Trophoblast cell (in vitro differentiated cells and primary cell): ENCODE data around the gene COL5A1.

ENCODE experiments used
- DNase-seq, 2 donors: peaks; one replicate each; pipeline ENCODE4 v3.0.0-alpha.2; 2016
- H2AFZ ChIP-seq: 2 replicates; pipeline ENCODE4 v1.6.1; 2013; ENCODE audit warnings: low read length, moderate library complexity, mild to moderate bottlenecking; ENCODE audit not compliant: insufficient read depth, poor library complexity
- H2AK5ac ChIP-seq: 2 replicates; pipeline ENCODE4 v1.6.1; 2013; ENCODE audit warnings: mild to moderate bottlenecking, low read length
- H2BK120ac ChIP-seq: 2 replicates; pipeline ENCODE4 v1.6.1; 2013; ENCODE audit warnings: low read length, mild to moderate bottlenecking, moderate library complexity; ENCODE audit not compliant: insufficient read depth, poor library complexity
- H2BK12ac ChIP-seq: 2 replicates; pipeline ENCODE4 v1.6.1; 2013; ENCODE audit warnings: mild to moderate bottlenecking, low read length, moderate library complexity
- H2BK5ac ChIP-seq: 2 replicates; pipeline ENCODE4 v1.6.1; 2013; ENCODE audit warnings: low read length, low read depth, moderate library complexity, mild to moderate bottlenecking; ENCODE audit not compliant: poor library complexity
- H3K14ac ChIP-seq: 2 replicates; pipeline ENCODE4 v1.6.1; 2013; ENCODE audit warnings: mild to moderate bottlenecking, low read length
- H3K18ac ChIP-seq: 2 replicates; pipeline ENCODE4 v1.6.1; 2013; ENCODE audit warnings: mild to moderate bottlenecking, low read length
- H3K23ac ChIP-seq: 2 replicates; pipeline ENCODE4 v1.6.1; 2013; ENCODE audit warnings: low read length
- H3K27ac ChIP-seq: 2 replicates; pipeline ENCODE4 v1.5.1; 2013; ENCODE audit warnings: low read depth, mild to moderate bottlenecking, inconsistent platforms, low read length, moderate library complexity
- H3K27me3 ChIP-seq: 2 replicates; pipeline ENCODE4 v1.6.1; 2013; ENCODE audit warnings: inconsistent platforms, mild to moderate bottlenecking, low read length, moderate library complexity; ENCODE audit not compliant: insufficient read depth
- H3K36me3 ChIP-seq, 2 experiments: 1 replicate in 1 of 2; 2 replicates in 1 of 2; pipeline ENCODE4 v1.6.1; 2013; ENCODE audit warnings: low read length in 2 of 2, mild to moderate bottlenecking in 2 of 2, moderate library complexity in 1 of 2; ENCODE audit not compliant: insufficient read depth in 2 of 2, control insufficient read depth in 1 of 2
- H3K4ac ChIP-seq: 2 replicates; pipeline ENCODE4 v1.6.1; 2013; ENCODE audit warnings: low read depth, mild to moderate bottlenecking, low read length, moderate library complexity
- H3K4me1 ChIP-seq, 2 experiments: 1 replicate in 1 of 2; 2 replicates in 1 of 2; pipeline ENCODE4 v1.6.1; 2013; ENCODE audit warnings: low read length in 2 of 2, mild to moderate bottlenecking in 2 of 2, moderate library complexity in 1 of 2; ENCODE audit not compliant: insufficient read depth in 2 of 2, control insufficient read depth in 1 of 2
- H3K4me2 ChIP-seq: 2 replicates; pipeline ENCODE4 v1.6.1; 2013; ENCODE audit warnings: inconsistent platforms, mild to moderate bottlenecking, low read length, moderate library complexity
- H3K4me3 ChIP-seq: 2 replicates; pipeline ENCODE4 v1.5.1; 2013; ENCODE audit warnings: mild to moderate bottlenecking, low read depth, low read length, inconsistent platforms
- H3K79me1 ChIP-seq: one replicate; pipeline ENCODE4 v1.6.1; 2013; ENCODE audit warnings: low read length
- H3K79me2 ChIP-seq: 2 replicates; pipeline ENCODE4 v1.6.1; 2013; ENCODE audit warnings: low read length, mild to moderate bottlenecking; ENCODE audit not compliant: control insufficient read depth, insufficient read depth, poor library complexity
- H3K9ac ChIP-seq: 2 replicates; pipeline ENCODE4 v1.6.1; 2013; ENCODE audit warnings: mild to moderate bottlenecking, low read length
- H3K9me3 ChIP-seq: 2 replicates; pipeline ENCODE4 v1.6.1; 2013; ENCODE audit warnings: low read depth, mild to moderate bottlenecking, control low read depth, inconsistent platforms, low read length; ENCODE audit not compliant: insufficient read depth
- H4K12ac ChIP-seq: 2 replicates; pipeline ENCODE4 v1.6.1; 2013; ENCODE audit warnings: low read depth, mild to moderate bottlenecking, low read length, moderate library complexity
- H4K8ac ChIP-seq: 2 replicates; pipeline ENCODE4 v1.6.1; 2013; ENCODE audit warnings: low read depth, mild to moderate bottlenecking, low read length, moderate library complexity
- H4K91ac ChIP-seq: one replicate; pipeline ENCODE4 v1.6.1; 2013; ENCODE audit warnings: low read depth, mild to moderate bottlenecking, low read length, moderate library complexity
- WGBS: extraction: QIAGEN DNeasy Blood & Tissue Kit; methylation state at CpG from one replicate; pipeline ENCODE4 v1.1.7; 2013; ENCODE audit warnings: missing lambda C conversion rate; ENCODE audit not compliant: insufficient read length, insufficient coverage; ENCODE audit errors: extremely low coverage; 5-methylcytosine and 5-hydroxymethylcytosine counted together

The COL5A1 gene

DNA sequence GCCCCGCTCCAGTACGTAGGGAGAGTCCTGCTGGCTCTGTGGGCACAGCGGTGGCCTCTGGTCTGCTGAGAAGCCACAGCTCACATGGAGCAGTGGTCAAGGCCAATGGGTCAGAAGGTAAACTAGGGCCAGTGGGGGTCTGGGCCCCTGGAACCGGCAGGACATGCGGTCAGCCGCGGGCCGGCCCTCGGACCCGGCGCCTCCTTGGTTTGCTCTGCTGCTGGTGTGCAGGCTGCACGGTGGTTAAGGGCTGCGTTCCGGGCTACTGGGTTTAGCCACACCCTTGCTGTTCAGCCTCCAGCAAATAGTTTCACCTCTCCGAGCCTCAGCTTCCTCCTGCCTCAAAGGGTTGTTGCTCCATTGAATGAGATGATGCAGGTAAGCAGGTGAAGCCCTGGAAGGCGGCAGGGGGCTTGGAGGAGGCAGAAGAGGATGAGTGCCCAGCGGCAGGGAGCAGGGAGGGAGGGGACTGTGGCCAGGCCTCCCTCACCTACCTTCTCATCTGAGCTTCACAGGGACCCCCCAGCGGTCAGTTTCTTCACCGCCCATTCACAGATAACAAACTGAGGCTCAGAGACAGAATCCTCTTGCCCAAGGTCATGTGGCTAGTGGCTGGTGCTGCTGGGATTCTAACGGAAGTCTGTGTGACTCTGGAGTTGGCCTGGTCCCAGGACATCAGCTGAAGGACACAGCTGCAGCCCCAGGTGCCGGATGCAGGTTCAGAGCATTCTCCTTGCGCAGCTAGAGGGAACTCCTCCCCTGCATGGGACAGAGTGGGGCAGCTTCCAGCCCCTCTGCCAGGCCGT lies 3.7 kb upstream of the COL5A1 start:
- peaks cover 14% of the 10 kb centered on the region for H3K79me2 ChIP-seq
- peaks cover 18 to 19% of the 10 kb centered on the region in 2 experiments for H3K4me1 ChIP-seq
- H3K4me2 ChIP-seq = no peak overlapping the region
- H3K36me3 ChIP-seq = peaks cover 0 to 2% of the 10 kb centered on the region in 2 experiments
- peak overlapping the region; percentile 34 for H3K18ac ChIP-seq
- peak overlapping the region; percentile 42 for H2BK12ac ChIP-seq
- H3K23ac ChIP-seq = no peak overlapping the region
- H4K8ac ChIP-seq = no peak overlapping the region
- no peak overlapping the region for H3K4ac ChIP-seq
- no peak overlapping the region for H2BK5ac ChIP-seq
- no peak overlapping the region for H2AFZ ChIP-seq
- peaks cover 2% of the 10 kb centered on the region for H3K9me3 ChIP-seq
- peak; percentile 59 to 73 for DNase-seq
- no CpG with 5 or more reads among the region's 23 CpGs for WGBS
- H3K27me3 ChIP-seq = no peaks in the 10 kb centered on the region
- H3K14ac ChIP-seq = peak overlapping the region; percentile 22
- H3K27ac ChIP-seq = no peak overlapping the region
- no peak overlapping the region for H3K4me3 ChIP-seq
- peaks cover 20% of the 10 kb centered on the region for H3K79me1 ChIP-seq
- peak overlapping the region; percentile 27 for H2AK5ac ChIP-seq
- peak overlapping the region; percentile 18 for H2BK120ac ChIP-seq
- H4K12ac ChIP-seq = no peak overlapping the region
- no peak overlapping the region for H3K9ac ChIP-seq
- H4K91ac ChIP-seq = peak overlapping the region; percentile 57

DNA sequence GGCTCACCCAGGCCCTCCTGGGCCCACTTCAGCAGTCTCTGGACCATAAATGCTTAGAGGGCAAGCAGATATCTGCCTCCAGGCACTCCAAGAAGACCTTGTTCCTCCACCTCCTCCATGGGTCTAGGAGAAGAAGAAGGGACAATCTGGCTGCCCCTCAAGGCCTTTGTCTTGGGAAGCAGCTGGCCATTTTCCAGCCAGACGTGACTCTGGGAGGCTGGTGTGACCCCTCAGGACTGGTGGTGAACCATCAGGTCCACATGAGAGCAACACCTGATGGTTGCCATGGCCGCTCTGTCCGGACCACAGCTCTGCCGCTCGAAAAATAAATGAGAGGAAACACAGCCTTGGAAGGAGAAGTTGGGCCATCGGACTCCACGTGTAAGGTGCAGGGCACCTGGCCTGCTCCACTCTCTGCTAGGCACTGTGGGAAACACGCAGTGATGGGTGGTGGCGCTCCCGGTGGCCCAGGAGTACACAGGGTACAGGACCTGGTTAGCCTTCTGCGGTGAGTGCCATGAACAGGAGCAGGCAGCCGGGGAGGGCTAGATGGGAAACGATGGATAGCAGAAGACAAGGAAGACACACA lies 3.0 kb upstream of the COL5A1 start:
- Histone ChIP-seq H3K4ac (no peak overlapping the region), H2AFZ (no peak overlapping the region), H3K27me3 (no peaks in the 10 kb centered on the region), H4K12ac (no peak overlapping the region), H2BK120ac (no peak overlapping the region), H3K18ac (no peak overlapping the region), H3K4me1 (peaks cover 19 to 20% of the 10 kb centered on the region in 2 experiments), H3K36me3 (peaks cover 1 to 7% of the 10 kb centered on the region in 2 experiments), H2AK5ac (peak overlapping the region; percentile 27), H4K91ac (no peak overlapping the region), H3K79me1 (peaks cover 27% of the 10 kb centered on the region), H3K4me2 (no peak overlapping the region), H3K27ac (no peak overlapping the region), H3K9me3 (no peaks in the 10 kb centered on the region), H3K9ac (no peak overlapping the region), H3K4me3 (no peak overlapping the region), H4K8ac (no peak overlapping the region), H3K79me2 (peaks cover 21% of the 10 kb centered on the region), H3K23ac (no peak overlapping the region), H3K14ac (peak overlapping the region; percentile 22), H2BK5ac (no peak overlapping the region), H2BK12ac (peak overlapping the region; percentile 12)
- no peak for DNase-seq
- WGBS = no CpG with 5 or more reads among the region's 13 CpGs

DNA sequence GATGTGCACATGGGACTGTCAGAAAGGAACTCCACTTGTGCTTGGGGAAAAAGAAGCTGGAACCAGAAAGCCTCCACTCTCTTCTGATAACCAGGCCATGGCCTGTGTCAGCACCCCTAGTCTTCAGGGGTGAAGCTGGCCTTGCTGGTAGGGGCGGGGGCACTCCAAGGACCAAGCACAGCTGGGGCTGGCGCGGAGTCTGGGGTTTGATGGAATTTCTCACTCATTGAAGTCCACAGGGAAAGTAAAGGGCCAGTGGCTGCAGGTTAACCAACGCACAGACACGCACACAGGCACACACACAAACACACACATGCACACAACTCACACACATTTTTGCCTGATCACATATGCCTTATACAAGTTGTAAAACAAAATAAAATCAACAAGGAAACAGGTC lies 1.6 kb upstream of the COL5A1 start:
- Histone ChIP-seq H2BK120ac (no peak overlapping the region), H2BK12ac (peak overlapping the region; percentile 7), H3K36me3 (peaks cover 6 to 12% of the 10 kb centered on the region in 2 experiments), H2AK5ac (no peak overlapping the region), H3K4me2 (no peak overlapping the region), H2BK5ac (no peak overlapping the region), H3K14ac (no peak overlapping the region), H3K4ac (no peak overlapping the region), H4K91ac (no peak overlapping the region), H2AFZ (no peak overlapping the region), H3K79me2 (peaks cover 26% of the 10 kb centered on the region), H3K4me1 (peaks cover 22 to 24% of the 10 kb centered on the region in 2 experiments), H3K23ac (no peak overlapping the region), H3K9ac (no peak overlapping the region), H3K27ac (no peak overlapping the region), H3K4me3 (no peak overlapping the region), H4K12ac (no peak overlapping the region), H3K18ac (no peak overlapping the region), H4K8ac (no peak overlapping the region), H3K27me3 (no peaks in the 10 kb centered on the region), H3K79me1 (peaks cover 29% of the 10 kb centered on the region), H3K9me3 (no peaks in the 10 kb centered on the region)
- no CpG with 5 or more reads among the region's 5 CpGs for WGBS
- DNase-seq = no peak

DNA sequence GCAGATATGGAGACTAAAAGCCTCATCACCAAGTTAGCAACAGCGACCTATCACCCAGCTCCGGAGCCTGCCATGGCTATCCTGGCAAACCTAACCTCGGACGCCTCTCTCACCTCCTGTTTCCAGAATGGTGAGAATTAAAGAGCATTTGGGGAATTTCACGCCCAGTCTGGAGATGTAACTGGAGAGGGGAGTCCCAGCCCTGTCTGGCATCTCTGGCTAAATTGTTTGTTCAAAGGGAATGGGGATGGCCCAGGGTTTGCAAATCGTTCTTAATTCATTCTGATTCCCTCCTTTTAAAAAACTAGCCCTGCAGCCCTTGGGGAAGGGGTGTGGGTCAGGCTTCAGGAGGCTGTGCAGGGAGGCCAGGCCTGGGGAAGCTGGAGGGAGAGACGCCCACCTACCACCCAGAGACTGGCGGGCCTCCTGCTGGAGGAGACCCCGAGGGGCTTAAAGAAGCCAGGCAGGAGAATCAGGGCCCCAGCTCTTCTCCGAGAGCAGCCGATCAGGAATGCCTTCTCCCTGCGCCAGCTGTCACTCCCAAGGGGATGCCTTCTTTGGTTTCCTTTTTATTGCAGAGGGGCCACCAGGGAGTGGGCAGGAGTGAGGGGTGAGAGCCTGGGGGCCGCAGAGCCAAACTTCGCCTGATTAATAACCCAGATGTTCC lies 964 bp upstream of the COL5A1 start:
- Histone ChIP-seq H3K79me1 (peaks cover 29% of the 10 kb centered on the region), H2BK5ac (peak overlapping the region; percentile 63), H3K27ac (peak overlapping the region; percentile 56), H2AK5ac (peak overlapping the region; percentile 65), H2BK12ac (peak overlapping the region; percentile 78), H3K4me1 (peaks cover 28 to 30% of the 10 kb centered on the region in 2 experiments), H2AFZ (peak overlapping the region; percentile 50), H3K9me3 (peaks cover 3% of the 10 kb centered on the region), H3K9ac (peak overlapping the region; percentile 60), H3K14ac (peak overlapping the region; percentile 72), H3K4ac (peak overlapping the region; percentile 41), H3K36me3 (peaks cover 13 to 19% of the 10 kb centered on the region in 2 experiments), H3K27me3 (no peaks in the 10 kb centered on the region), H4K91ac (peak overlapping the region; percentile 88), H4K8ac (peak overlapping the region; percentile 72), H3K4me3 (no peak overlapping the region), H3K23ac (no peak overlapping the region), H3K79me2 (peaks cover 31% of the 10 kb centered on the region), H2BK120ac (peak overlapping the region; percentile 75), H3K4me2 (peak overlapping the region; percentile 46), H4K12ac (peak overlapping the region; percentile 54), H3K18ac (peak overlapping the region; percentile 65)
- no CpG with 5 or more reads among the region's 14 CpGs for WGBS
- no peak for DNase-seq
